Mesodermal cell (in vitro differentiated cells): Measurements from ENCODE around the gene C1QL1.
"Not testable (repeated sequence)": the region's sequence is repeated elsewhere in the genome, so short reads cannot be mapped to it uniquely, and the experiment has no call there.

Source experiments
- H3K27ac ChIP-seq: 2 replicates; pipeline ENCODE4 v1.7.0; 2013; ENCODE audit warnings: mild to moderate bottlenecking, low read depth, low read length, moderate library complexity; ENCODE audit not compliant: severe bottlenecking
- H3K36me3 ChIP-seq: 2 replicates; pipeline ENCODE4 v1.7.1; 2013; ENCODE audit warnings: mild to moderate bottlenecking, low read length, moderate library complexity; ENCODE audit not compliant: control insufficient read depth, insufficient read depth
- H3K4me1 ChIP-seq: one replicate; pipeline ENCODE4 v1.7.1; 2013; ENCODE audit warnings: mild to moderate bottlenecking, low read length; ENCODE audit not compliant: insufficient read depth, control insufficient read depth, poor library complexity, severe bottlenecking
- H3K4me3 ChIP-seq: 2 replicates; pipeline ENCODE4 v1.7.0; 2013; ENCODE audit warnings: low read length, control low read depth, mild to moderate bottlenecking; ENCODE audit not compliant: insufficient read depth, poor library complexity, severe bottlenecking; ENCODE audit errors: extremely low read depth
- H3K9me3 ChIP-seq: 2 replicates; pipeline ENCODE4 v1.7.1; 2013; ENCODE audit warnings: mild to moderate bottlenecking, low read length, moderate library complexity; ENCODE audit not compliant: control insufficient read depth
- WGBS, 2 experiments: methylation state at CpG; one replicate each; pipeline ENCODE4 v1.1.5; 2013; ENCODE audit warnings: missing lambda C conversion rate in 2 of 2; ENCODE audit not compliant: insufficient coverage in 2 of 2; 5-methylcytosine and 5-hydroxymethylcytosine counted together

Gene C1QL1

GRCh38 chr17:44959821-44960531 lies 8.1 kb downstream of the C1QL1 start:
- H3K4me1 ChIP-seq: peaks cover 3% of the 10 kb centered on the region
- WGBS, 2 experiments: 78 to 89% methylated on average over 39 to 52 of the region's 56 CpGs

GRCh38 chr17:44956998-44957981 lies 10.8 kb downstream of the C1QL1 start:
- 91 to 96% methylated on average over 5 to 6 of the region's 8 CpGs for WGBS, 2 experiments
- H3K4me1 ChIP-seq: peaks cover 3% of the 10 kb centered on the region
- H3K36me3 ChIP-seq: no peaks in the 10 kb centered on the region
- no peak overlapping the region for H3K4me3 ChIP-seq
- H3K27ac ChIP-seq: no peak overlapping the region
- no peaks in the 10 kb centered on the region for H3K9me3 ChIP-seq

More at GRCh38 chr17:44959821-44960531, 8.1 kb downstream of the C1QL1 start:
- Histone ChIP-seq H3K36me3 (no peaks in the 10 kb centered on the region), H3K27ac (no peak overlapping the region), H3K9me3 (no peaks in the 10 kb centered on the region), H3K4me3 (no peak overlapping the region)

- Histone ChIP-seq H3K9me3 (no peaks in the 10 kb centered on the region), H3K4me3 (no peak overlapping the region), H3K27ac (no peak overlapping the region), H3K4me1 (peaks cover 3% of the 10 kb centered on the region), H3K36me3 (no peaks in the 10 kb centered on the region)
- WGBS, 2 experiments: 88 to 90% methylated on average over 5 to 6 of the region's 8 CpGs
These were observed 12.3 kb downstream of the C1QL1 start for GRCh38 chr17:44955674-44956425.

GRCh38 chr17:44952946-44953475 lies 15.1 kb downstream of the C1QL1 start:
- WGBS, 2 experiments: 71 to 73% methylated on average over 6 of the region's 6 CpGs
- no peak overlapping the region for H3K4me3 ChIP-seq
- peaks cover 2% of the 10 kb centered on the region for H3K4me1 ChIP-seq
- no peak overlapping the region for H3K27ac ChIP-seq
- H3K9me3 ChIP-seq: no peaks in the 10 kb centered on the region
- no peaks in the 10 kb centered on the region for H3K36me3 ChIP-seq

- Histone ChIP-seq H3K36me3 (peaks cover 22% of the 10 kb centered on the region), H3K4me1 (peaks cover 3% of the 10 kb centered on the region), H3K4me3 (peak overlapping the region; percentile 86), H3K9me3 (no peaks in the 10 kb centered on the region), H3K27ac (no peak overlapping the region)
- 93 to 97% methylated on average over 3 to 5 of the region's 7 CpGs for WGBS, 2 experiments
These were observed 19.7 kb downstream of the C1QL1 start for GRCh38 chr17:44948315-44948795.

- WGBS, 2 experiments: 8 to 14% methylated on average over 49 to 55 of the region's 62 CpGs
- Histone ChIP-seq H3K27ac (peak within 1 kb of the TSS; percentile 62), H3K36me3 (peaks cover 27% of the 10 kb centered on the region), H3K4me1 (peaks cover 3% of the 10 kb centered on the region), H3K9me3 (no peaks in the 10 kb centered on the region), H3K4me3 (peak within 1 kb of the TSS; percentile 86)
These were observed 20.4 kb downstream of the C1QL1 start, which contains the start of gene KIF18B for GRCh38 chr17:44947461-44948314. Gene KIF18B, minus strand, starts transcription at chr17:44947773. Its CDS starts 11,429 bp downstream, at chr17:44936344.

- 93 to 98% methylated on average over 6 to 7 of the region's 10 CpGs for WGBS, 2 experiments
- H3K4me3 ChIP-seq: peak overlapping the region; percentile 86
- not testable (repeated sequence) for H3K9me3 ChIP-seq, H3K4me1 ChIP-seq, H3K27ac ChIP-seq
- peaks cover 36% of the 10 kb centered on the region for H3K36me3 ChIP-seq
These were observed 22.5 kb downstream of the C1QL1 start for GRCh38 chr17:44945652-44946051.

GRCh38 chr17:44942456-44942855 lies 25.6 kb downstream of the C1QL1 start:
- Histone ChIP-seq H3K4me1 (peaks cover 3% of the 10 kb centered on the region), H3K4me3 (no peak overlapping the region), H3K27ac (no peak overlapping the region), H3K36me3 (peaks cover 61% of the 10 kb centered on the region), H3K9me3 (peaks cover 3% of the 10 kb centered on the region)
- 100% methylated on average over 1 of the region's 4 CpGs; no CpG with 5 or more reads in 1 of the 2 experiments for WGBS, 2 experiments

- Histone ChIP-seq H3K4me1 (peaks cover 3% of the 10 kb centered on the region), H3K36me3 (peaks cover 61% of the 10 kb centered on the region), H3K4me3 (no peak overlapping the region), H3K27ac (no peak overlapping the region), H3K9me3 (peaks cover 3% of the 10 kb centered on the region)
- WGBS, 2 experiments: 92 to 95% methylated on average over 8 of the region's 9 CpGs
These were observed 26.3 kb downstream of the C1QL1 start for GRCh38 chr17:44941712-44942331.
